Neural progenitor cell (in vitro differentiated cells): ENCODE results near the gene SERPIND1. TPM values are rescaled to one million over a fixed set of nuclear protein-coding genes. Genes with fewer than 3 reads are reported as not detected.

Experiments
- DNase-seq: peaks from one replicate; pipeline ENCODE4 v3.0.0-alpha.2; 2016; ENCODE audit warnings: low spot score
- H2AFZ ChIP-seq: fragments of 200-600 bp; sonication (generic); replicated peaks from 2 replicates; pipeline ENCODE4 v1.6.1; 2016; ENCODE audit warnings: antibody characterized with exemption
- H3F3A ChIP-seq: fragments of 200-600 bp; sonication (generic); 2 replicates; pipeline ENCODE4 v1.6.1; 2016; ENCODE audit warnings: antibody characterized with exemption, low read depth
- H3K27ac ChIP-seq: fragments of 200-600 bp; sonication (generic); 2 replicates; pipeline ENCODE4 v1.5.1; 2016; ENCODE audit warnings: mild to moderate bottlenecking
- H3K27me3 ChIP-seq: fragments of 200-600 bp; sonication (generic); 2 replicates; pipeline ENCODE4 v1.6.1; 2016; ENCODE audit warnings: mild to moderate bottlenecking, moderate library complexity
- H3K36me3 ChIP-seq: fragments of 200-600 bp; sonication (generic); 2 replicates; pipeline ENCODE4 v1.5.1; 2016
- H3K4me1 ChIP-seq: fragments of 200-600 bp; sonication (generic); 2 replicates; pipeline ENCODE4 v1.6.1; 2016; ENCODE audit warnings: mixed run types
- H3K4me2 ChIP-seq: fragments of 200-600 bp; sonication (generic); 2 replicates; pipeline ENCODE4 v1.6.1; 2016
- H3K4me3 ChIP-seq: fragments of 200-600 bp; sonication (generic); 2 replicates; pipeline ENCODE4 v1.5.1; 2016
- H3K79me2 ChIP-seq: fragments of 200-600 bp; sonication (generic); 2 replicates; pipeline ENCODE4 v1.6.1; 2016; ENCODE audit warnings: low read depth
- H3K9ac ChIP-seq: fragments of 200-600 bp; sonication (generic); 2 replicates; pipeline ENCODE4 v1.6.1; 2016
- H3K9me3 ChIP-seq: fragments of 200-600 bp; sonication (generic); 2 replicates; pipeline ENCODE4 v1.5.1; 2016; ENCODE audit warnings: low read depth
- H4K20me1 ChIP-seq: fragments of 200-600 bp; sonication (generic); 2 replicates; pipeline ENCODE4 v1.6.1; 2016; ENCODE audit warnings: low read depth
- H3K27ac Mint-ChIP-seq: 3 replicates; pipeline ENCODE4 v1.8.0; 2021; ENCODE audit warnings: mixed read lengths
- H3K27me3 Mint-ChIP-seq: 2 replicates; pipeline ENCODE4 v1.8.0; 2022; ENCODE audit warnings: low read depth, mild to moderate bottlenecking, inconsistent platforms, moderate library complexity, mixed read lengths; ENCODE audit not compliant: insufficient read depth
- H3K36me3 Mint-ChIP-seq: 3 replicates; pipeline ENCODE4 v1.8.0; 2021; ENCODE audit warnings: mixed read lengths
- H3K4me1 Mint-ChIP-seq: 3 replicates; pipeline ENCODE4 v1.8.0; 2021; ENCODE audit warnings: mixed read lengths
- H3K4me3 Mint-ChIP-seq: 3 replicates; pipeline ENCODE4 v1.8.0; 2021; ENCODE audit warnings: mild to moderate bottlenecking, moderate library complexity, mixed read lengths
- H3K9me3 Mint-ChIP-seq: 3 replicates; pipeline ENCODE4 v1.8.0; 2020; ENCODE audit warnings: mixed read lengths
- CTCF ChIP-seq: fragments of 200-600 bp; sonication (generic); IDR thresholded peaks from 2 replicates; pipeline ENCODE4 v1.5.1; 2017; ENCODE audit warnings: antibody characterized with exemption, mild to moderate bottlenecking
- EZH2 ChIP-seq: fragments of 200-600 bp; sonication (generic); IDR thresholded peaks from 2 replicates; pipeline ENCODE4 v1.6.1; 2017; ENCODE audit warnings: antibody characterized with exemption, mild to moderate bottlenecking, moderate library complexity
- EZH2phosphoT487 ChIP-seq: fragments of 200-600 bp; sonication (generic); IDR thresholded peaks from 2 replicates; pipeline ENCODE4 v1.6.1; 2017; ENCODE audit warnings: antibody characterized with exemption
- total RNA-seq: library from RNA; depleted of rRNA; stranded (reverse); fragments of >200 nt; gene quantifications from 2 replicates; pipeline ENCODE4 v1.2.3, GENCODE V29; 2015; ENCODE audit warnings: low replicate concordance

SERPIND1 gene
- total RNA-seq, 1 donor from 2014 or later, result not detected

- H2AFZ ChIP-seq, result no peak overlapping the region
- H3K36me3 ChIP-seq, result no peaks in the 10 kb centered on the region
- no peaks in the 10 kb centered on the region for H3K4me1 ChIP-seq
- no peak overlapping the region for H3K27ac ChIP-seq
- no peaks in the 10 kb centered on the region for H3F3A ChIP-seq
- no peak for DNase-seq
- Mint-ChIP-seq H3K36me3 (peaks cover 20% of the 10 kb centered on the region), H3K27ac (no peak overlapping the region), H3K4me3 (no peak overlapping the region), H3K4me1 (no peaks in the 10 kb centered on the region), H3K27me3 (peaks cover under 1% of the 10 kb centered on the region), H3K9me3 (no peaks in the 10 kb centered on the region)
- H3K9me3 ChIP-seq, result no peaks in the 10 kb centered on the region
- TF ChIP-seq EZH2phosphoT487, result no peak
- TF ChIP-seq EZH2, result no peak
- no peak for TF ChIP-seq CTCF
- no peaks in the 10 kb centered on the region for H4K20me1 ChIP-seq
- H3K27me3 ChIP-seq, result no peaks in the 10 kb centered on the region
- no peak overlapping the region for H3K9ac ChIP-seq
- H3K79me2 ChIP-seq, result no peaks in the 10 kb centered on the region
- H3K4me2 ChIP-seq, result no peak overlapping the region
- H3K4me3 ChIP-seq, result no peak overlapping the region
These were observed 22.8 kb downstream of the SERPIND1 start for GRCh38 chr22:20796731-20797130.

GRCh38 chr22:20798218-20798617 is 24.3 kb downstream of the SERPIND1 start:
- no peaks in the 10 kb centered on the region for H4K20me1 ChIP-seq
- no peaks in the 10 kb centered on the region for H3K9me3 ChIP-seq
- no peak overlapping the region for H3K27ac ChIP-seq
- H3K36me3 ChIP-seq, result no peaks in the 10 kb centered on the region
- H2AFZ ChIP-seq, result no peak overlapping the region
- no peak overlapping the region for H3K4me3 ChIP-seq
- H3K27me3 ChIP-seq, result no peaks in the 10 kb centered on the region
- Mint-ChIP-seq H3K4me1 (no peaks in the 10 kb centered on the region), H3K4me3 (no peak overlapping the region), H3K36me3 (peaks cover 26% of the 10 kb centered on the region), H3K27me3 (peaks cover 2% of the 10 kb centered on the region), H3K27ac (no peak overlapping the region), H3K9me3 (no peaks in the 10 kb centered on the region)
- H3K4me2 ChIP-seq, result no peak overlapping the region
- no peak for DNase-seq
- H3F3A ChIP-seq, result no peaks in the 10 kb centered on the region
- H3K4me1 ChIP-seq, result no peaks in the 10 kb centered on the region
- no peak overlapping the region for H3K9ac ChIP-seq
- no peaks in the 10 kb centered on the region for H3K79me2 ChIP-seq
- TF ChIP-seq EZH2, result no peak
- TF ChIP-seq EZH2phosphoT487, result no peak
- no peak for TF ChIP-seq CTCF

- no peaks in the 10 kb centered on the region for H4K20me1 ChIP-seq
- H3K4me3 ChIP-seq, result no peak overlapping the region
- H3K79me2 ChIP-seq, result no peaks in the 10 kb centered on the region
- no peaks in the 10 kb centered on the region for H3K4me1 ChIP-seq
- H3K36me3 Mint-ChIP-seq, result peaks cover 26% of the 10 kb centered on the region
- TF ChIP-seq EZH2phosphoT487 (no peak), CTCF (no peak), EZH2 (no peak)
- no peak for DNase-seq
- H3K9ac ChIP-seq, result no peak overlapping the region
- no peak overlapping the region for H3K4me3 Mint-ChIP-seq
- no peak overlapping the region for H3K4me2 ChIP-seq
- H3K4me1 Mint-ChIP-seq, result peaks cover under 1% of the 10 kb centered on the region
- H2AFZ ChIP-seq, result no peak overlapping the region
- H3K36me3 ChIP-seq, result no peaks in the 10 kb centered on the region
- H3K27me3 ChIP-seq, result no peaks in the 10 kb centered on the region
- peaks cover 2% of the 10 kb centered on the region for H3K27me3 Mint-ChIP-seq
- H3K9me3 Mint-ChIP-seq, result no peaks in the 10 kb centered on the region
- no peak overlapping the region for H3K27ac Mint-ChIP-seq
- no peak overlapping the region for H3K27ac ChIP-seq
- no peaks in the 10 kb centered on the region for H3F3A ChIP-seq
- no peaks in the 10 kb centered on the region for H3K9me3 ChIP-seq
These were observed 25.1 kb downstream of the SERPIND1 start for GRCh38 chr22:20798974-20799373.
